Keratinocyte (primary cell): ENCODE data around the gene CCR9.

ENCODE experiments used
- EZH2 ChIP-seq: IDR thresholded peaks from one replicate; pipeline ENCODE4 v1.6.1; 2012; ENCODE audit warnings: inconsistent platforms, mild to moderate bottlenecking, low read length, moderate library complexity
- TF ChIP-seq, protein P1 (sequence below), 3 experiments: IDR thresholded peaks in 1 of 3; conservative IDR thresholded peaks in 1 of 3; optimal IDR thresholded peaks in 1 of 3; 2 replicates in 2 of 3; 3 replicates in 1 of 3; pipeline versions ENCODE3 to v1.5.1; 2011; ENCODE audit warnings: low read length in 3 of 3, mild to moderate bottlenecking in 3 of 3, moderate library complexity in 2 of 3, control low read depth in 1 of 3, inconsistent platforms in 1 of 3; ENCODE audit not compliant: insufficient read depth in 2 of 3; ENCODE audit errors: extremely low read depth in 1 of 3

DNA sequence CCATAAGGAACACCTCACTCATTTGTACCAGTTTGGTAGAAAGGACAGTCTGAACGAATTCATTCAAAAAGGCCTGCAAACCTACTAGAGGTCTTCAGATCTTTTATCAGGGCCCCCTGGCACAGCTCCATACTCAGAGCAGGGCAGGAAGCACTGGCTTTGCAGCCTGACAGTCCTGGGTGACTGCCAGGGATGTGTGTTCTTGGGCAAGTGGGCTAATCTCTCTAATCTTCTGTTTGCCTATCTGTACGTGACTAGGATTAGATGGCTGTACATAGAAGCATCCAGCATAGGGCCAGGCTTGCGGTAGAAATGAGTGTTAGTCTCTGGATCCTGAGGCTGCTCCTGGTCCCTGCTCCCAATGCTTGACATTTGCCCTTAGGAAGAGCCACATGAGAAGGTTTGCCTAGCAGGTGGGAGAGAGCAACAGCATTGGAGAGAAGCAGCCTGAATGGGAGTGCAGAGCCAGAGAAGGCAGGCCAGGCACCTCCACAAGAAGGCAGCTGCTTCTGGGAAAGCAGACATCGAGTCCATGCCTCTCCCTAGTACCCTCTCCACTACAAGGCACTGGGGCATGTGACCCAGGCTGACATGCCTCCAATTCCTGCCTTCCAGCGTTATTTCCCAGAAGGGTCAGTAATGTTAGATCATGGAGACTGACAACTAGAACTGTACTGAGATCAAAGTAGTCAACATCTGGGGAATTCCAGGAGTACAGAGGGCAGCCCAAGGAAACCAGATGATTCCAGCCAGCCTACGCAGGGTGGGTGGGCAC, 55.9 kb downstream of the CCR9 start:
- TF ChIP-seq, protein P1, sequence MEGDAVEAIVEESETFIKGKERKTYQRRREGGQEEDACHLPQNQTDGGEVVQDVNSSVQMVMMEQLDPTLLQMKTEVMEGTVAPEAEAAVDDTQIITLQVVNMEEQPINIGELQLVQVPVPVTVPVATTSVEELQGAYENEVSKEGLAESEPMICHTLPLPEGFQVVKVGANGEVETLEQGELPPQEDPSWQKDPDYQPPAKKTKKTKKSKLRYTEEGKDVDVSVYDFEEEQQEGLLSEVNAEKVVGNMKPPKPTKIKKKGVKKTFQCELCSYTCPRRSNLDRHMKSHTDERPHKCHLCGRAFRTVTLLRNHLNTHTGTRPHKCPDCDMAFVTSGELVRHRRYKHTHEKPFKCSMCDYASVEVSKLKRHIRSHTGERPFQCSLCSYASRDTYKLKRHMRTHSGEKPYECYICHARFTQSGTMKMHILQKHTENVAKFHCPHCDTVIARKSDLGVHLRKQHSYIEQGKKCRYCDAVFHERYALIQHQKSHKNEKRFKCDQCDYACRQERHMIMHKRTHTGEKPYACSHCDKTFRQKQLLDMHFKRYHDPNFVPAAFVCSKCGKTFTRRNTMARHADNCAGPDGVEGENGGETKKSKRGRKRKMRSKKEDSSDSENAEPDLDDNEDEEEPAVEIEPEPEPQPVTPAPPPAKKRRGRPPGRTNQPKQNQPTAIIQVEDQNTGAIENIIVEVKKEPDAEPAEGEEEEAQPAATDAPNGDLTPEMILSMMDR (optimal IDR thresholded peaks at IDR 0.05 in 1 of 3, IDR thresholded peaks at IDR 0.05 in 1 of 3, conservative IDR thresholded peaks at IDR 0.05 in 1 of 3; ENCODE audit: extremely low read depth in 1 of 3, insufficient read depth in 2 of 3, low read length in 3 of 3): no peak
- TF ChIP-seq EZH2: no peak
